ENCODE results near the gene PPM1F.

Gene PPM1F

DNA sequence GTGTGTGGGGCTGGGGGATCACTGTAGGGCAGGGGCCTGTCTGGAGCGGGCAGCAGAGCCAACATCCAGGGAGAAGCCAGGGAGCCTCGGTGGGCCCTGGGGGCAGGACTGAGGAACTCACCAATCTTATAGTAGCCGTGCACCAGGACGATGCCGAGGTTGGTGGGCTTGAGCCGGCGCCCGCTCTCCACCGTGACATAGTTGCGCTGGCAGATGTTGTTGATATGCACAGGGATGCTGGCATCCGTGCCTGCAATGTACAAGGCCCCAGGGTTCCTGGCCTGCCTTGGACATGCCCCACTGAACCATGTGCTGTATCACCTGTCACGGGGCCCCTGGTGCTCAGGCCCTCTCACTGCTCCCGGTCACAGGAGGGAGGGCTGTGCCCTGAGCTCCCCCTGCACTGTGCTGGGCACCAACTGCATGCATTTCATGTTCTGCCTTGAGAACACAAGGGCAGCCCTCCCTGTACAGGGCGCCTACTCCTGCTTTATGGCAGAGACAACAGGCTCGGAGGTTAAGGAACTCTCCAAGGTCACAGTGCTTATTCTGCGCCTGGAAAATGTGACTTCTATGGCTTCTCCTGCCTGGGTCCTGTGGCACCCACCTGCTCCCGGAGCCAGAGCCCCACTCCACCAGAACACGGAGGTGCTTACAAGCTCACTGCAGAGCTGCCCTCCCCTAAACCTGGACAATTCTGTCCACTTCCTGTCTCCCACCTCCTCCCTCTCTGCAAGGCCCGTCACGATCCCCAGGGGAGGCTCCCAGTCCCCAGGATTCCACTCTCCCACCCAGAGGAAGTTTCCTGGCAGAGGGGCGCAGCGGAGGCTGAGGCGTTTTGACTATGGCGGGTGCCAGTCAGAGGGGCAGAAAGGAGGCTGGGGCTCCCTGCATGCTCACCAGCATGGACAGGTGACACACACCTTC lies 7.8 kb upstream of the PPM1F start:
- DNase-seq, result no peak

DNA sequence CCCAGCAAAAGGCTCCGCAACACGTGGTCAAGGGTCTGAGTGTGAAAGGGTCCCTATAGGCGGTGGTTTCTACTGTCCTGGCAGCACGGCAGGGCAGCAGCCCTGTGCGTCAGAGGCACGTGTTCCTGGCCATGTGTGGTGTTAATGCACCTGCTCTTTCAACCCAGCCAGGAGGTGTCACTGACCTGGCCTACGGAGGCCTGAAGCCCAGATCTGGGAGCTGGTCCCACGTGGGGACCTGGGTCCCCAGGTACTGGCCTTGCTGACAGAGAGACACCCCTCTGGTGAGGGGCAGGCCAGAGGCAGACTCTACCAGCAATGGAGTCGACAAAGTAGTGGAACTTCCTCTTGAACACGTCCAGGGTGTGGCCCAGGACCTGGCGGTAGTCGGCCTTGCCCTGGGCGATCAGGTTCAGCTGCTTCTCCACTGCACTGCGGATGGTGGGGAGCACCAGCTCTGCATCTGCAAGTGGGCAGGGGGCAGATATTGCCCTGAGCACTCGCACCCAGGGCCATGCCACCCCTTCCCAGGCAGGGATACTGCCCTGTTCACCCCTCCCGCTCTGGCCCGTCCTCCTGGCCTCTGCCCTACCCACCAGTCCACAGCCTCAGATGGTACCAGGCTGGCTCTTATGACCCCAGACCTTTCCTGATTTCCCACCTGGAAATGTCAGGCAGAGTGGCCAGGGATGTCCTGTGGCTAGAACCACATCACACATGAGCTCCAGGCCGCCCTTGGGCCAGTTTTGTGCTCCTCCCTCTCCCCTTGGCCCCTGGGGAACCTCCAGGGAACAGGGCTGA lies 6.8 kb upstream of the PPM1F start:
- no peak for DNase-seq

DNA sequence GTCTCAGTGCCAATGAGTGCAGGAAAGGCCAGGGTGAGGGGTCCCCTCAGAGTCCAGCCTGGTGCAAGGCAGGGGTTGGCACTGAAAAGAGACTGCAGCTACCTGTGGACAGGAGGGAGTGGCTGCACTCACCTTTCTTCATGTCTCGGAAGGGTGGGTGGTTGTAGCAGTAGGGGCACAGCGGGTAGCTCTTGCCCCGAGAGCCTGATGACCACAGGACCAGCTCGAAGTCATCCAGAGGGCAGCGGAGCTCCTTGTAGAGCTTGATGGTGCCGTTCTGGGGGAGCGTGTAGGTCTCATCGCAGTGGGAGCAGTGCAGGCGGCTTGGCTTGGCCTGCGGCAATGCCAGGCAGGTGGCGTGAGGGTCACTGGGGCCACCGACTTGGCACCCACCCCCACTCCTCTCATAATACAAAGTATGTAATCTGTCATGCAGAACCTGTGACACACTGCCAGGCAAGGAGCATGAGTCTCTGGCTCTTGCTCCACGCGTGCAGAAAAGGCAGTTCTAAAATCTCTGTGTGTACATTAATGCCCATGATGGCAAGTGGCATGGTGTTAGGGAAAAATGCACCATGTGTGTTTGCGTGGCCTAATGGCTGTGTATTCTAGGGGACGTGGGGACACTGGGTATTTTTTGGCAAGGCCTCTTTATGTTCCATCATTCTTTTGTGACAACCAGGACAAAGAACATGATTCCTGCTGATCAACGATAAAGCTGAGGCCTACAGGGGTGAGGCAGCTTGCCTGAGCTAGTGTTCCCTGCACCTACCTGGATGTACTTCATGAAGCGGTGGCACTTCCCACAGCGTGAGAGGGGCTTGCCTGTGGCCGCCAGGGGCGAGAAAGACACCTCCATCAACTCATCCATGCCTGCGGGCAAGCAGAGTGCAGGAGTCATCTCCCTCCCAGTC lies 6.0 kb upstream of the PPM1F start:
- DNase-seq, result no peak

DNA sequence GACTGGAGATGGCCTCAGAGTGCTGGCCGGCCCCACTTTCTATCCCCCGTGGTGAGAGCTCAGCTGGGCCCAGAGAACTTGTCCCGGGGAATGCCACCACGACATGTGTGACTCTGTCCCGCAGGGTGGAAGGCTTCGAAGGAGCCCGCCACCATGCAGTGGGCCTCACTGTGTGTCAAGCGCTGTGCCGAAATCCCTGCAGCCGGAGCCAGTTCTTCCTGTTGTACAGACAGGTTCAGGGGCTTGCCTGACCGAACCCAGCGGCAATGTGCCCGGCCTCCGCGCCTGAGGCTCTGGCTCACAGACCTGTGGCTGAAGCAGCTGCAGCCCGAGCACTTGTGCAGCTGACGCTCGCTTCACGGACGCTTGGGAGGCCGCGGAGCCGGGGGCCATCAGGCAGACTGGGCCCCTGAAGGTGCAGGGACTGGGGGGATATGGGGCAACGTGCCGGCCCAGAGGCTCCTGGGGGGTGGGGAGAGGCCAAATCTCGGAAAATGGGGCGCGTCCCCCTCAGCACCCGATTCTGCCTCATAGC lies 650 bp downstream of the PPM1F start:
- peak; percentile 42 for DNase-seq

DNA sequence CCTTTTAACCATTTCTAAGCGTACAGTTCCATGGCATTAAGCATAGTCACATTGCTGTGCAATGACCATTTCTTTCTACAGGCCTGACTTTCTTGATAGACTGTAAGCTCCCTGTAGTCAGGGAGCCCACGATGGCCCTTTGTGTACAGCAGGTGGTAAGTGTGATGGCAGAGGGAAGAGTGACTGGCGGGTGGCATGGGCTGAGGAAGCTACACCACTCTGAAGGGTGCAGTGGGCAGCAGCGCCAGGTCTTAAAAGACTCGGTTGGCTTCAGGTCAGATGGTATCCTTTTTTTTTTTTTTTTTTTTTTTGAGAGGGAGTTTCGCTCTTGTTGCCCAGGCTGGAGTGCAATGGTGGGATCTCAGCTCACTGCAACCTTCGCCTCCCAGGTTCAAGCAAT lies 1.6 kb downstream of the PPM1F start:
- DNase-seq, result no peak

DNA sequence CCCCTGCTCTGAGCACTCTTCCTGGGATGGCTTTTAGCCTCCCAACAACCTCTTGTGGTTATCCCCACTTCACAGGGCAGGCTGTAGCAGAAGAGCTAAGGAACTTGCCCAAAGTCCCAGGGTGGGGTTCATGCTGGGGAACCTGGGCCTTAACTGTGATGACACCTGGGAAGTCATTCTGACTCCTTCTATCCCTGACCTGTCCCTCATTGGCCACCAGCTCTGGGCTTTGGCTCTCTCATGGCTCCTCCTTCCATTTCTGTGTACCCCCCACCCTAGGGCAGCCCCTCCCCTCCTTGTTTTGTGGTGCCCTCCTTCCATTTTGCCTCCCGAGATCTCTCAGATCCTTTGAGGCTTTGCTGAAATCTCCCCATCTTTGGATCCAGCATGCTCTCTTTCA lies 2.7 kb downstream of the PPM1F start:
- DNase-seq, result no peak

DNA sequence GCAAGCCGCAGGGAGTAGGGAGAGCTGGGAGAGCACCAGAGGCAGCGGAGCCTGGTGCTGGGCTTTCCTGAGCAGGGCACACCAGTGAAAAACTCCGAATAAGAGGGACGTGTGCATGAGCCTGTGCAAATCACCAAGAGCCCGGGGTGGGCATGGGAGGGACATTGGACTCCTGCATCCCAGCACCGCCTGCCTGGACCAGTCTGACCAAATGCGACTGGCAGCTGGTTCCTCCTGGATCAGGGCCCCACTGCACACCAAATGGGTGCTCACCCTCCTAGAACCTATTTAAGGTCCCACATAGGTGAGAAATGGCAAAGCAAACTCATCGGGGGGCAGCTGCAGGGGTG lies 3.1 kb downstream of the PPM1F start:
- DNase-seq, result no peak

DNA sequence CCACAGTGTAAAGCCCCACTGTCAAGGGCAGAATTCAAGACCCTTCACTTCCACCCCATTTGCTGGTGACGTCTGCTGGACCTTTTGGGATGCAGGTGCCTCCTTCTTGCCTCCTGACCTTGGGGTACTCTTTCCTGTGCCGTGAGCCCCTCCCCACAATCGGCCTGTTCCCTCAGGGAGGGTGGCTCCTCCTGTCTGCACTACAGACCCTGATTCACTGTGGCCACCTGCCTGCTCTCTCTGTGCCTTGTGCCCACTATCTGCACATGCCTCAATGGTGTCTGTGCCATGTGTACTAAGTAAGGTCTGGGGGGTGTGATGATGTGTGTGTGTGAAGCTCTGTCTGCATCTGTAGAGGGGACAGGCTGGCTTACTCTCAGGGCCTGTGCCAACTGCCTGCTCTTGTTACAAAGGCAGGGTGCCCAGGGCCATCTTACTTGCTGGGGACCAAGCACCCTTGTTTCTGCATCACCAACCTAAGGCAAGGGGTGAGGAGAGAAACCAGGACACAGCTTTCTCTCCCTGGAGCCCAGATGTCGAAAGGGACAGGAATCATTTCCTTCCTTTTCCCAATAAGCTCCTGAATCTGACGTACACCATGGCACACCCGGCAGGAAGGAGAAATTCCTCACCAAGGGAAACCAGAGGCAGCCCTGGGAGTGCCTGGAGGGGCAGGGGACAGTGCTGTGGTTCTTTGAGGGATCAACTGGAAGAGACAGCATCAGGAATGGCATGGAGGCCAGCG lies 3.7 kb downstream of the PPM1F start:
- DNase-seq, result no peak

DNA sequence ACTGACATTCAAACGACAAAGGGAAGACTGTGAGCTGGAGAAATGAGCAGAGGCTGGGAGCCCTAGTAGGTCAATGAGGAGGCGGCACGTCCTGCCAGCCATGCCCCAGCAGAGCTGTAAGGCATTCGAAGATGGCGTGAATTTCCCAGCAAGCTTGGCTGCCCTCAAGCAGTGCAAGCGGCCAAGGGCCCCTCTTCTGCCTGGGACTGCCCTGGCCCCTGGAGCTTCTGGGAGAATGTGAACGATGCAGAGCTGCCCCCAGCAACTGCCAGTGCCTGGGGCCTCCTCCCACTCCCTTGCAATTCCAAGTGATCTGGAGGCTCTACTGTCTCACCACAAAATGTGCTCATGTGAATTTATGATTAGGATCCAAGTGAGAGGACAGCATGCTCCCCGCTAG lies 4.3 kb downstream of the PPM1F start:
- DNase-seq, result no peak

DNA sequence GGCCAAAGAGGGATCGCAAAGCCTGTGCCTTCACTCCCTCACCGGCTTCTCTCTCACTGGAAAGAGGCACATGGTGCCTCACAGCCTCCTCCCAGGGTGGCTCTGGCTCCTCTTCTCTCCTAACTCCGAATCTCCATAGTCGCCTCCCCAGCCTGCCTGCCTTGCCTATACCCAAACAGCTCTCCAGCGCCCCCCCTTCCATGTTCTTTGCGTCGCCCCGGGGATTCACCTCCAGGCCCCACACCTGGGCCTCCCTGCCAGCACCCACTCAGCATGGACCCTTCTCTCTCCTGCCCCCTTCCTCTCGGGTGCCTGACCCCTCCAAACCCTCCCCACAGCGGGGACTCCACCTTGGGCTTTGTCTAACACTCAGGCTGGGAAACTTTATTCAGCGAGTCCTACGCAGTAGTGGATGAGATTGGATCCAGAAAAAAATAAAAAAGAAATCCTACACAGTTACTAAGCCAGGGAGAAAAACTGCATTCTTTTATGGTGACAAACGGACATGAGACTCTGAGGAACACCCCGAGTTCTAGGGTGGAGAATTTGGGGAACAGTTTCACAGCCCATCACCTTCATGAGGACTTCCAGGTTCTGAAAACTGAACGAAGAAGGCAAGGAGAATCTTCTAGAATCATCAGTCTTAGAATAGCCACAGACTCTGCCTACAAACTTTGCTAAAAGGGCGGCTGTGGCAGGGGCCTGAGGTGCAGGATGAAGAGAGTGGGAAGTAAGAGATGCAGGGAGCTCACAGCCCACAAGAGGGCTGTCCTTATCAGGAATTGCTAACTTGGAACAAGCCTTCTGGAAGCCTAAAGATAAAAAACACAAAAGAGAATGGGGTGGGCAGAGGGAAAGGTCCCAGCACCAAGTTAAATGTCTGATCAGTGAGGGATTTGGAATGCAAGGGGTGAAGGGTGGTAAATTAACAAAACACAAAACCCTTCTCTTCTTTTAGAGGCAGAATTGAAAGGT lies 5.3 kb downstream of the PPM1F start:
- DNase-seq, result no peak

DNA sequence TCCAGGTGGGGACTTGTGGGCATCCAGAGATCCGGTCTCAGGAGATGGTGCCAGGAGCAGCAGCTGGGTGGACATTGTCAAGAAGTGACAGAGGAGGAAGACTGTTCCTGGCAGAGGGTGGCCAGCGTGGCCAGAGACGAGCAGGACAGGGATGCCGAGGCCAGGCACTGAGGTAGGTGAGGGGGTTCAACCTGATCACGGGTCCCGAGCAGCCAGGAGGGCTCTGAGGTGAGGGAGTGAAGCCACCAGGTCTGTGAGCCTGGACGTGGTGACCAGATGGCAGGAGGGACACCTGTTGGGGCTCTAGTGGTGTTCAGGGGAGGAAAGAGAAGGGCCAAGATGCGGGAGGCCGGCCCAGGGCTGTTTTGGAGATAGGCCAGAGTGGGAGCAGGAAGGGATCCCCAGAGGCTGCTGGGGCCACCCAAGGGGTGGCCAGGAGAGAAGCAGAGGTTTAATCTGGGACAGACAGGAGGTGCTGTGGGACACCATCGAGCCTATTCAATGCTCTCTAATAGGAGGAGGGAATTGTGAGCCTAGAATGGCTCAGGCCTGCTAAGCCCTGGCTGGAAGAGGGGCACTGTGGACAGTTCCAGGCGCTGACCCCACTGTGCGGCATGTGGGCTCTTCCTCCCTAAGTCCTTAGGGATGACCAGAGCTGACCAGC lies 6.3 kb downstream of the PPM1F start:
- DNase-seq, result no peak

DNA sequence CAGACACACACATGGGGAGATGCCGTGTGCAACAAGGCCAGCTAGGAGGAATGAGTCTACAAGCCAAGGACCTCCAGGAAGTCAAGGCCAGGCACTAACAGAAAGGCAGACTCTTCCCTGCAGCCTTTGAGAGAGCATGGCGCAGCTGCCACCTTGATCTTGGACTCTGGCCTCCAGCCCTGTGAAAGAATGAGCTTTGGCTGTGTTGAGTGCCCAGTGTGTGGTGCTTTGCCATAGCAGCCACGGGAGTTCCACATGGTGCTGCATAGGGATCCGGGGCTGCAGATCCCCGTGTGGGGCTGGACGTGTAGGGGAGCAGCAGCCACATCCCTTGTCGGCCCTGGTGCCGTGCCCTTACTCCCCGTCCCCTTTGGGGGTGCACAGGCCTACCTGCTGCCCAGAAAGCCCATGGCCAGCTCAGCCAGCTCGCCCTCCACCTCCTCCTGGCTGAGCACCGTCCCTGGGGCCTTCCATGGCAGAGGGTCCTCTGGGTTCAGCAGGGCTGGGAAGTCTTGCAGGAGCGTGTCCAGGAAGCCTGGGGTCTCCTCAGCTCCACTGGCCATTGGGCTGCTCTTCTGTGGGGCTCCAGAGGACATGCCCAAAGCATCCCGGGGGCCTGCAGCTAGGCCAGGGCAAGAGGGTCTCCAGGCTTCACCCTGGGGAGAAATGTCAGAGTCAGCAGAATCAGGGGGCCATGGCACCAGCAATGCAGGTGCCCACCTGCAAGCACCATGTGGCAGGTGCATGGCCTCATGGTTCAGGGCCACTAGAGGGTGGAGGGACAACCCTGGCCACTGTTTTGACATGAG lies 7.0 kb downstream of the PPM1F start:
- DNase-seq, result no peak

DNA sequence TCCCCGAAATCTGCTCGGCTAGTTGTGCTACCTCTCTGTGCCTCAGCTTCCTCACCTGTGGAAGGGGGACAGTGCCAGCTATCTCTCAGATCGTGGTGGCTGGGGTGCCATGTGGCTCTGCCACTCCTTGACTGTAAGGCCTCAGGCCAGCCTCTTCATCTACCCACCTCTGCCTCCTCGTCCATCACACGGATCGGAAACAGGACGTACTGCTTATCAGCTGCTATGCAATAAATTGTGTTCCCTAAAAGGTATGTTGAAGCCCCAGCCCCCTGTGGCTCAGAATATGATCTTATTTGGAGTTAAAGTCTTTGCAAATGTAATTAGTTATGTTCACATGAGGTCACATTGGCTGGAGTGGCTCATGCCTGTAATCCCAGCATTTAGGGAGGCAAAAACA lies 7.8 kb downstream of the PPM1F start:
- DNase-seq, result no peak

DNA sequence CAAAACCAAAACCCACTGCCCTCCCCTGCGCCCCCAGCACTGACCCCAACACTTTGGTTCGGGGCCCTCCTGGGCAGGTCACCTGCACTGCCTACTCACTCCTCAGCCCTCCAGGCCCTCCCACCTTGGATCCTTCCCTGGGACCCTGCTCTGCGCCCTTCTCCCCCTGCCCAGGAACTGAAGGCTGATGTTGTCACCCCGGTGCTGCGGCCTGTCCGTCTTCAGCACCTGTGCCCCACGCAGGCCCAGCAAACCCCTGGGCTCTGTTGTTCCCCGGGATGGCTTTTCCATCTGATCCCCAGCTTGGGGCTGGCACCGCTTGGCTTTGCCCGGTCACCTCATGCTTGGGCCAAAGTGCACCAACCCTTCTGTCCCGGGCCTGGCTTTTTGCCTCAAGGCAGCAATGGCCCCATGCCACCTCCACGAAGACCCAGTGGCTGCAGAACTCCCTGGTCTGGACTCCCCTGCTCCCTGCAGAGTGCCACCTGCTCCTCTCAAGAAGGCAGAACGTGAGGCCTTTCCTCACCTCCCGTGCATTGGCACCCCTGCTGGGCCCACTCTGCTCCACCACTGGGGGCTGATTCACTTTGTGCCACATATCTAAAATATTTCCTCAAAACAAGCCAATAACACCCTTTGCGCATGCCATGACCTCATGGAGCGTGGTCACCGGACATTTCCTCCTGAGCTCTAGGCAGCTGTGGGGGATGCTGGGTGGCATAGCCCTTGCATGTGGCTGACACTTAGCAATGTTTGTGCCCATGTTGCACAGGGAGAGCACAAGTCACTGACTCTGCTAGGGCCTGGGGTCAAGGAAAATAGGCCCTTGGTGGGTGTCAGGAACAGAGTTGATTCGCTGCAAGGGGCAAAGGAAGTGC lies 8.8 kb downstream of the PPM1F start:
- DNase-seq, result no peak

DNA sequence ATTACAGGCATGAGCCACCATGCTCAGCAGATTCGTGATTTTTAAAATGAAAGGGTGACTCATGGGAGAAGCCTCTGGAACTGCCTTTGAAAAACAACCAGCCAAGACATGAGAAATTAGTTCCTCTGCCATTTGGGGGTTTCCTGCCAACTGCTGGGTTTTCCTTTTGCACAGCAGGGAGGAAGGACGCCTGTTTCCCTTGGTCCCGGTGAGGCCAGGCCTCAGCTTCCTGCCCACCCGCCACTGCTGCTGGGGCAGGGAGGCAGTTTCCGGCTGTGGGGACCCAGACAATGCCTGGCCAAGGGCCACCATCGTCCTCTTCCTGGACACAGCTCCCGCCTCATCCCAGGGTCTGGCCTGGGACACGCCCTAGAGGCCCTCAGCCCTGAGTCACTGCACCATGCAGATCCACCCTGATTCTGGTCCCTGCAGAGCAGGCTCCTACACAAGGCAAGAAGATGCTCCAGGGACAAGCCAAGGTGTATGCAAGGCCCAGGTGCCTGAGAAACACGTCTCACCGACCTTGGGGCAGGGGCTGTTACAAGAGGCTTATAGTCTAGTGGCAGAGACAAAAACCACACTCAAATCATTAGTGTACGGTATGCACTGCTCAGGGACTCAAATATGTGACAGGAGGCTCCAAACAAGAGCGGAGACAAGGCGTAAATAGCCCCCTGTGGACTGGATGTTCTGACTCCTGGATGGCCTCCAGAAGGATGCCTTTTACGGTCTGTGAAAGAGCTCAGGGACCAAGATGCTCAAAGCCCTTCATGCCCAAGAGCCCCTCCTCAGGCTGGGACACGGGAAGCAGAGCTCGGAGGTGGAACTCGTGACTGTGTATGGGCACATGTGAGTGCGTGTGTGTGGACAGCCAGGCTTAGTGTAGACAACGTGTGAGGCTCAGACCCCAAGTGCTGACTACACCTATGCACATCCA lies 10.0 kb downstream of the PPM1F start:
- DNase-seq, result no peak

DNA sequence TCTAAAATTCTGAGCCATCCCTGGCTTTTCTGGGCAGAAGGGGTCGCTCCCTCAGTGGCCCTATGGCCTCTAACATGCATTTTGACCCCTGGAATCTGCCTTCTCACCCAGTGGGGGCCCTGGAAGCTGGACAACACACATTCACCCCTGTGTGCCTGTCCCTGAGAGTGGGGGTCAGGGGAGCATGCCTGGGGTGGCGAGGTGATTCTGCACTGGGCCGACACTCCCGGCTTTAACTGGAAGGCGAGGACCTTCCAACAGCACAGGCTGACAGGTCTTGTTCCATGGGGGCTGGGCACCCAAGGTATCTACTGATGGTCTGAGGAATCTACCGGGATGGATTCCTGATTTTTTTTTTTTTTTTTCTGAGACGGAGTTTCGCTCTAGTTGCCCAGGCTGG lies 10.7 kb downstream of the PPM1F start:
- no peak for DNase-seq

DNA sequence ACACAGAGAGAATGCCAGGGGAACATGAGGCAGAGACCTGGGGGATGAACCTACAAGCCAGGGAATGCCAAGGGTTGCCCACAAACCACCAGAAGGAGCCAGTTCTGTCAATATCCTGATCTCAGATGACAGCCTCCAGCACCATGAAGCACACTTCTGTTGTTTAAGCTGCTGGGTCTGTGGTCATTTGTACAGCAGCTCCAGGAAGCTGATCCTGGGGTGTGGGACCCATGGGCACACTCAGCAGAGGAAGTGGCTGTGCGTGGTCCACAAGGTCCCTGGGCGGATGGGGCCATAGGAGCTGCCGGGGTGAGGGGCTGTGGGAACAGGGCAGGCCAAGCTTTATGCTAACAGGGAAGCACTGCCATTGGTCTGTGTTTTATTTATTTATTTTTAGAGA lies 12.1 kb downstream of the PPM1F start:
- DNase-seq, result no peak

All from NCI-H146 (cell line).